IPS-18c (cell line): ENCODE measurements around the gene ANKS3.
A peak's percentile ranks its signal among the peaks of the same experiment; 100 is the strongest.

Experiments
- H3K4me3 ChIP-seq: 2 replicates; pipeline ENCODE4 v1.7.0; 2013; ENCODE audit warnings: low read depth, mild to moderate bottlenecking, low read length, moderate library complexity; ENCODE audit not compliant: insufficient read depth
- H3K9me3 ChIP-seq: one replicate; pipeline ENCODE4 v1.6.1; 2013; ENCODE audit warnings: mild to moderate bottlenecking, low read length, moderate library complexity; ENCODE audit not compliant: control insufficient read depth, insufficient read depth

The ANKS3 gene

DNA sequence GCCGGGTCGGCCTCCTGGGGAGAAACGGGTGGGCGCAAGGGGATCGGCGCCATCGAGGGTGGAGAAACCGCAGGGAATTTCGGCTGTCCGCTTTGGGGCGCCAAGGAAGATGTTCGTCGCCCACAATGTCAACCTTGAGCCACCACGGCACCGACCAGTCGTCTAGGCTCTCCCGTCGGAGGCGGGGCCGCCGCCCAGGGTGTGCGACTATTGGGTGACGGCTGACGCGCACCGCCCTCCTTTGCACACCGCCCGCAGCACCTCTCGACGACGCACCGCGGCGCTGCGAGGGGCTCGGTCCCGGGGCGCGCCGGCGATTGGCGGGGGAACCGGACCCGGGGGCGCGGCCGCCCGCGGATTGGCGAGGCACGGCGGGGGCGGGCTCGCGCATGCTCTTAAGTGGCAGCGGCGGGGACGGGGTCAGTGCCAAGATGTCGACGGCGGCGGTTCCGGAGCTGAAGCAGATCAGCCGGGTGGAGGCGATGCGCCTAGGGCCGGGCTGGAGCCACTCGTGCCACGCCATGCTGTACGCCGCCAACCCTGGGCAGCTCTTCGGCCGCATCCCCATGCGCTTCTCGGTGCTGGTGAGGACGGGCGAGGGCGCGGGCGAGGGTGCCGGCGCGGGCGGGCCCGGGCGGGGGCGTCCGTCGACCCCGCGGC, 40.6 kb downstream of the ANKS3 start, which contains the start of gene NUDT16L1:
TSS of gene NUDT16L1 (plus strand) at position 267 of the 660 bp plus-strand sequence. CDS start at position 432, 165 bp downstream.
- Histone ChIP-seq H3K9me3 (no peaks in the 10 kb centered on the region), H3K4me3 (peak within 1 kb of the TSS; percentile 98)

DNA sequence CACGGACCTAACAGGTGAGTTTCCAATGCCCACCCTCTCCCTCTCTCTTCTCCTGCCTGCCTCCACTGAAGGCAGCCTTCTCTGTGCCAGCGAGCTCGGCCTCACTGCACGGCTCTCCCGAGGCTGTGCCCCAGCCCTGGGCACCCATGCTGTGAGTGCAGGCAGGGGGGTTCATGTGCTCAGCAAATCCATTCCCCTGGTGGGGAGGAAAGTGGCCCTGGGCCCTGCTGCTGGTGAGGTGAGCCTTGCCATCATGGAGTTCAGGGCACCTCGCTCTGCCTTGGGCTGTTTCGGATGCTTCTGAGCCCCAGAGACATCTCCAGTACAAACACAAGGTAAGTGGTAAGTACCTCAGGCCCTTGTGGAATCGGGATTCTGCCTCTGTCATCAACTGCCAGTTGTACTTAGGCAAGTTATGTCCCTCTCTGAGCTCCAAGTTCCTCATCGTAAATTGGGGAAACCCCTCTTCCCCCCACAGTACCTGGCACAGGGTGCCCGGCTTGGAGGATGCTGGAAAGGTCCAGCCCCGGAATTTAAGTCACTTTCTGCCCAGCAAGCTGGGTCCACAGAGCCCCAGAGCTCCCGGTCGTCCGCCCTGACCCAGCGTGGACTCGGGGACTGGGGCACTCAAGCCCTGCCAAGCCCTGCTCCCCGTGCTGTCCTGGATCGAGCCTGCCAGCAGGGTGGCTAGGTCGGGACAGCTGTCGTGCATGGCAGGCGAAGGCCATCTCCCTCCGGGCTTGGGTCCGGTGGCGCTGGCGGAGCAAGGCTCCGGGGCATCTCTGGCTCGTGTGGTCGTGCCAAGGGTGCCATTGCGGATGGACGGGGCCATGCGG, 41.4 kb downstream of the ANKS3 start:
- Histone ChIP-seq H3K9me3 (no peaks in the 10 kb centered on the region), H3K4me3 (peak overlapping the region; percentile 56)

DNA sequence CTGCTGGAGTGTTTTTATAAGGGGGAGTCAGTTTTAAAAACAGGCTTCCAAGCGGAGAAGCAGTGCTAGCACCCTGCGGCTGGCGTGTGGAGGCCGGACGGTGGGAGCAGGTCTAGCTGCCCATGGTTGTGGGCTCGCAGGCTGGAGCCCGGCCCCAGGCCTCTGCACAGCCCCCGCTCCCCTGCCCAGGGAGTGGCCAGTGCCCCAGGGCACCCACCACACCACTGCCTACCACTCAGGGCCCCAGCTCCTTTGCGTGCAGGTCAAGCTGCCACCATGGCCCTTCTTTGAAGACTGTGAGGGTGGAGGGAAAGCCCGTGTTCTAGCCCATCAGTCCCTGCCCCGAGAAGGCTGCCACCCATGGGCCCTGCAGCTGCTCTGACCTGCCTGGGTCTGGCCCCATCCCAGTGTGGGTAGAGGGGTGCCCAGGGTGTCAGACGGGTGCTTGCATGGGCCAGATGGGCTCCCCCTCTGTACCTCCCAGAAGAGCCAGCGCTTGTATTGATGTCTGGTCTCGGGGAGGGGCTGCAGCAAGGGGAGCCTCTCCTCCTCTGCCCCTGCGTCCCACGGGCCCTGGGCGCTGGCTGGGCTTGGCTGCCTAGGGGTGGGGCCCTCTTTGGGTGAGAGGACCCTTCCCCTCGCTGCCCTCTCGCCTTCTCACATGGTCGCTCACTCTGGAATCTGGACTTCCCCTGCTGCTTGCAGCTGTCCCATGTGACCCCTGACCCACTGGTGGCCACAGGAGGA, 42.2 kb downstream of the ANKS3 start:
- no peak overlapping the region for H3K4me3 ChIP-seq

DNA sequence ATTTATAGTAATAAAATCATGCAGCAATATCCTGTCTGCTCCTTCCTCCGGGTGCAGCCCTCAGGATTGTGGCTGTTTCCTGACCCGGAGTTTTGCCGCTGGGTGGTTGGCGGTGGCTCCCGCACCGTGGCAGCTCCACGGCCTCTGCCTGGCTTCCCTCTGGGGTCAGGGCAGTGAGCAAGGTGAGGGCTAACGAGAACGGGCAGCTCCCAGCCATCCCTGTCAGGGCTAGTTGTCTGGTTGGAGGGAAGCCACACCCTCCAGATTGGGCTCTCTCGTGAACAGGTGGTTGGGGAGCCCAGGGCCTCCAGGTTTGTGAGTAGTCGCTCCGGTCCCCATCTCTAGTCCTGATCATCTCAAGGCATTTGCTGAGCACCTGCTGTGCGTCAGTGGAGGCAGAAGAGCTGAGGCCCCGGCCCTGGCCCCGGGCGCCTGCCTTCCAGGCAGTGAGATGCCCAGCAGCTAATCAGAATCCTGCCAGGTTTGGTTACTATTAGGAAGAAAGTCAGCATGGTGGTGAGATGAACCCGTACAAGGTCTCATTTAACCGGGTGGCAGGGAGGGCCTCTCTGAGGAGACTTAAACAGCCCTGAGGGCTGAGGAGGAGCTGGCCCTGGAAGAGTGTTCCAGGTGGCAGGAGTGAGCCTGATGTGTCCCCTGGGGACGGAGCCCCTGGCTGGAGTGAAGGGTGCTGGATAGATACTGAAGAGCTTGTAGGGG, 43.0 kb downstream of the ANKS3 start:
- Histone ChIP-seq H3K4me3 (no peak overlapping the region), H3K9me3 (peaks cover 2% of the 10 kb centered on the region)

More for the DNA sequence above, 42.2 kb downstream of the ANKS3 start:
- peaks cover 2% of the 10 kb centered on the region for H3K9me3 ChIP-seq

DNA sequence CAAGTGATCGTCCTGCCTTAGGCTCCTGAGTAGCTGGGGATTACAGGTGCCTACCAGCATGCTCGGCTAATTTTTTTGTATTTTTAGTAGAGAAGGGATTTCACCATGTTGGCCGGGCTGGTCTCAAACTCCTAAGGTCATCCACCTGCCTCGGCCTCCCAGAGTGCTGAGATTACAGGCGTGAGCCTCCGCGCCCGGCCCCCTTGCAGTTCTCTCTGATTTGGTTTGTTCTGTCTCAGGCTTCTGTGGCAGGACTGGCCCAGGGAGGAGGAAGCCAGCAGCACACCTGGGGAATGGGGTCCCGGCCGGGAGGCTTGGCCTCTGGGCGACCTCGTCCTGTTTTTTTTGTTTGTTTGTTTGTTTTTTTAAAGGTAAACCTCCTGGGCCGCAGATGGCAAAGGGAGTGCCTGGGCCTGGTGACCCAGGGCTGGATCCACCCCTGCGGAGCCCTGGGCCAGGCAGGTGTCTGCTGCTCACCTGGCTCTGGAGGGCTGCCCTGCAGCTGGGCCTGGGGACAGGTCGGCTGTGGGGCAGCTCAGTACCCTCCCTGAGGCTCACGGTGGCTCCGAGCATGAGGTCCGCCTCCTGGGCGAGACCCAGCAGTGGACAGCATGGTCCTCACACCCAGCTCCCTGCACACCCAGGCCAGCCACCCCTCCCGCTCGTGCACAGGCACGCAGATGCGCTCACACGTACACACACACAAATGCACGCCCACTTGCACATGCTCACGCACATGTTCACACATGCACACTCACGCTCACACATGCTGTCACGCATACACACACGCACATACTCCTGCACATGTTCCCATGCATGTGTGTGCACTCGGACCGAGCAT, 44.0 kb downstream of the ANKS3 start:
- no peak overlapping the region for H3K4me3 ChIP-seq
- peaks cover 2% of the 10 kb centered on the region for H3K9me3 ChIP-seq

DNA sequence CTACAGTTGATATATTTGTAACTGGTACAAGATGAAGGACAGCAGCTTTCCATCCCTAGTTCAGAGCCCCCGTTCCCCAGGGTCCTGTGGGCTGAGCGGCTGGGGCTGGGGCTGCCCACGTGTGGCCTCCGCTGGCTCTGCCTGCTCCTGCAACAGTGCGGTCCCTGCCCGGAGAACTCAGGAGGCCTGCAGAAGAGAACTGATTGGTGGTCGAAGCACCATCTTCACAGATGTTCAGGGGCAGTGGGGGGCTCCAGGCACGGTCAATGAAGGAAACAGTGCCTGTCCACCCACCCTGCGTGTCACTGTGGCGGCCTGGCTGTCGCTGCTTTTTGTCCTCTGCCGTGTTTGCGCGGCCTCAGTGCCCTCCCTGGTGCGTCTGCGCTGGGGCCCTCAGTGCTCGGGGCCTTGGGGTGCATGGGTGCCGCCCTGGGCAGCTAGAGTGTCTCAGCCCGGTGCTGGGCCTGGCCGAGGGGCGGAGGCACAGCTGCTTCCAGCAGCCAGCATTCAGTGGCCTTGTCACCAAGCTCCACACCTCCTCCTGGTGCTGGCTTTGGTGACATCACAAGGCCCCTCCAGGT, 44.9 kb downstream of the ANKS3 start:
- no peak overlapping the region for H3K4me3 ChIP-seq
- H3K9me3 ChIP-seq, result peaks cover 2% of the 10 kb centered on the region

DNA sequence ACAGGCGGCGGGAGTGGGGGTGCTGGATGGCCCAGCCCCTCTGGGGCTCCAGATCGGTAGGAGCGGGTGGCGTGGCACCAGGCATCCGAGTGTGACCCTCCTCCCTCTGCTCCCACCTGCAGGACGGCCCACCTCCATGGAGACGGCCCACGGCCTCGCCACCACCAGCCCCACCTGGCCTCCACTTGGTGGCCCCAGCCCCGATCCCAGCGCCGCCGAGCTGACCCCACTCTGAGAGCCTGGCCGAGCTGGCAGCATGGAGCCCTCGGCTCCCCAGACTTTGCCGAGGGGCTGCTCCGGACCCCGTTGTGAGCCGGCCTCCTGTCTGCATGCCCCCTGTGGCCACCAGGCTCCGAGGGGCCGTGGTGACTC, 45.4 kb downstream of the ANKS3 start:
- no peak overlapping the region for H3K4me3 ChIP-seq
- H3K9me3 ChIP-seq, result peaks cover 2% of the 10 kb centered on the region

DNA sequence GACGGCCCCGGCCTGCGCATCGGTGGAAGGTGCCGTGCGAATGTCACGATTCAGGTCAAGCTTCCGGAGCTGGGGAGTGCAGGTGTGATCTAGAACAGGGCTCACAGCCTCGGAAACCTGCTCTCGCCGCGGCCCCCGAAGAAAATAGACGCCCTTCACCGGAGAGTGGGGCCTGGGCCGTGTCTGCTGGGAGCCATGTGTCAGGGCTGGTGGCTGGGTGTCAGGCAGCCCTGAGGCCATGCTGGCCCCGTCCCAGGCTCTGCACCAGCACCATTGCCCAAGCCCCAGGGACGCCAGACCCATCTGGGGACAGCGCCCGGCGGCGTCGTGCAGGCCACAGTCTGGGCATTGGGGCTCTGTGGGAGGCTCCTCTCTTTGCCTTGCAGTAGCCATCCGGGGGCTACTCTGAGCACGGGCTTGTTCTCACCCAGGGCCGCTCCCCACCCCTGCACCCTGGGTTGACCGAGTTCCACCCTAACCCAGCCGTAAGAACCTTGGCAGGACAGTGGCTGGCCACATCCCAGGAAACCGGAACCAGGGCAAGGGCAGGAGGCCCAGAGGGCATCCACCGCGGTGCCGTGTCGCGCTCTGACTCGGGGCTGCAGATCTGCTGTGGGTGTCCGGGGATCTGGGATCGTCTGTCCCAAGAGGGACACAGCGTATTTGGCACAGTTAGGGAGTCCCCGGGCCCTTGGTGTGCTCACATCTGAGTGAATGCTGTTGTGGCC, 46.0 kb downstream of the ANKS3 start:
- peaks cover 2% of the 10 kb centered on the region for H3K9me3 ChIP-seq
- no peak overlapping the region for H3K4me3 ChIP-seq

DNA sequence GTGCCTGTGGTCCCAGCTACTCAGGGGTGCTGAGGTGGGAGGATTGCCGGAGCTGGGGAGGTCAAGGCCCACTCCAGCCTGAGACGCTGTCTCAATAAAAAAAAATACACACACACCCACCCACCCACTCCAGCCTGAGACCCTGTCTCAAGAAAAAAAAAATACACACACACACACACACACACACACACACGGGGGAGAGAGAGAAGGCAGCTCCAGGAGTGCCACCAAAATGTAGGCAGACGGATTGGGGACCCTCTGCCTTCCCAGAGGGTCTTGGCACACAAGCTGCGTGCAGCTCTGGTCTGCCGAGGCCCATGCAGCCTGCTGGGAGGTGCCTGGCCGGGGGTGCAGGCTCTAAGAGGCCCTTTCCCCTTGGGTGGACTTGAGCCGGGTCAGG, 46.7 kb downstream of the ANKS3 start:
- H3K9me3 ChIP-seq, result peaks cover 2% of the 10 kb centered on the region
- no peak overlapping the region for H3K4me3 ChIP-seq

DNA sequence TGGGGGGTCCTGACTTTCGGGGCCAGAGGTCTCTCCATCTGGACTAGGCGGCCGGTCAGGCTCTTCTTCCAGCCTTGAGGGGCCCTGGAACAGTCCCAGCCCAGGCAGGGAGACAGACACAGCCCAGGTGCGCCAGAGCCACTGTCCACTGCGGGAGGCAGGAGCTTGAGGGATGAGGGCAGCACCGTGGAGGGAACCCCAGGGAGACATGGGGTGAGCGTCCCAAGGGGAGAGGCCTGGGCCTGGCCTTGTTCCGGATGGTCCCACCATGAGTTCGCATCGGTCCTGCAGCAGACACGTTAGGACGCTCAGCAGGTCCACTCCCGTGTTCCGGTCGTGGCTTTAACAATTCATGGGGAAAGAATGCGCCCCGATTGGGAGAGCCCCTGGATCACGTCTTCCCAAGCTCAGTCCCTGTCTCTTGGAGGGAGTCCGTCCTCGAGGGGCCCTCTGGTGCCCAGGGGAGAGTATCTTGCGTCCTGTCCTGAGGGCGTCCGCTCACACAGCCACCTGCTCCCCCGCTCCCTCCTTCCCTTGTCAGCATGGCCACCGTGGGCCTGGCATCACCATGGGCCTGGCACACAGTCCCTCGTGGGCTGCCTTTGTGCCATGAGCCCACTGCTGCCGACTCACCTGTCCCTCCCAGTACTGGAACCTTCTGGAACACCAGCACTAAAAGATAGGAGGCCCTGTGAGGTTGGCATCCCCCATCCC, 47.4 kb downstream of the ANKS3 start:
- H3K9me3 ChIP-seq, result peaks cover 2% of the 10 kb centered on the region
- H3K4me3 ChIP-seq, result no peak overlapping the region

DNA sequence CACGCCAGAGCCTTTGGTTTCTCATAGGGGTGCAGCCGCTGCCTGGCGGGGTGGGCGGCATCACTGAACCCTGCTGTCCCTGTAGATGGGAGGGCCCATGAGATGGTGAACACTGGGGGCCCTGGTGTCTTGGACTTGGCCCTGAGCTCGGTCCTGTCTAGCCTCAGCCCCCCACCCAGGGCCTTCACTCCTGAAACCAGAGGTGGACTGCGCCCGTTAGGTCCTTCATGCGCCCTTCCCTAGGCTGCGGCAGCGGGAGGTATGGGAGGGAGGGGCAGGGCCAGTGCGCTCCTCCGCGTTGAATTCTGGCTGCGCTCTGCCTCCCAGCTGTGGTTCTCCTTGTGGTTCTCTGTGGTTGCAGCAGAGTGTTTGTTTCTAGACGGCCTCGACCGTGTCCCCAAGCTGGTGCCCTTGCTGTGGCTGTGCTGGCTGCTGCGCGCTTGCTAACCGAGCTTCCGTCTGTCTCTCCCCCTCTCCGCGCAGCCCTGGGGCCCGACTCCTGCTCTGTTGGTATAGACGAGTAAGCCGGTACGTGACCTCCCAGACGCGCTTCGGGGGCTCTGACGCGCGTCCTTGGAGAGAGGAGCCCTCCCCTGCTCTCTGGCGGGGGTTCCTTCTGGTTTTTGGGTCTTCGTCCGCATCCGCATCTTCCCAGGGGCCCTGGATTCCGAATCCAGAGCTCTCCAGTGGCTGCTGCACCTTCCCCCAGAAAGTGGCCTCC, 48.1 kb downstream of the ANKS3 start:
- H3K4me3 ChIP-seq, result no peak overlapping the region

DNA sequence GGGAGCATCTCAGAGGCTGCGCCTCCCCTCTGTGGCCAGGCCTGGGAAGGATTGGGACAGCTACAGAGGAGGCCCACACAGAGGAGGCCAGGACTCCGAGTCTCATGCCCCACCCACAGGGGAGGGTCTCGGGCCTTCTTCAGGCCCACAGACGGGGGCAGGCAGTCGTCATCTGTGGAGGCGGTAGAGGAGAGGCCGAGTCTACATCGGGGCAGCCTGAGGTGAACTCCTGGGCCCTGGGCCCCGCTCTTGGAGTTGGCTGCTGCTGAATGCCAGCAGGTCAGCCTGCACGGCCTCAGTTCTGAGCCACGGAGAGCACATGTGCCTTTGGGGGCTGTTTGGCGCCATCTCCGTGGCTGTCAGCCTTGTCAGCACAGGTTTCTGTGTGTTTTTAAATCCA, 48.8 kb downstream of the ANKS3 start:
- Histone ChIP-seq H3K4me3 (no peak overlapping the region), H3K9me3 (peaks cover 2% of the 10 kb centered on the region)

More for the DNA sequence above, 48.1 kb downstream of the ANKS3 start:
- H3K9me3 ChIP-seq, result peaks cover 2% of the 10 kb centered on the region

DNA sequence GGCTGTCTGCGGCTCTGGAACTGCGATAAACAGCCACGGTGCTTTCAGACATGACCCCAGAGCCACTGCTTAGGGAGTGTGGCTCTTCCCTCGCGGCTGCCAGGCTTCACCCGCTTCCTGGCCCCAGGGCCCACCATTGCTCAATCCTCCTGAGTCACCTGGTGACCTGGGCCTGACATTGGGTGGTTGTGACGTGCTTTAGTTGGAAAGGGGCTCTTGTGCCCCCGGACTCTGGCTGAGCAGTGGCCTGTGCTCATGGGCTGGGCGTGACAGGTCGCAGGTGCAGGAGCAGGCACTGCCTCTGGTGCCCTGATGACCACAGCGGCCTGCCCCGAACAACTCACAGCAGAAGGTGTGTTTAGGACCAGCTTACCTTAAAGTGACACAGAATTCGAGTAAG, 49.3 kb downstream of the ANKS3 start:
- Histone ChIP-seq H3K9me3 (peaks cover 2% of the 10 kb centered on the region), H3K4me3 (no peak overlapping the region)

DNA sequence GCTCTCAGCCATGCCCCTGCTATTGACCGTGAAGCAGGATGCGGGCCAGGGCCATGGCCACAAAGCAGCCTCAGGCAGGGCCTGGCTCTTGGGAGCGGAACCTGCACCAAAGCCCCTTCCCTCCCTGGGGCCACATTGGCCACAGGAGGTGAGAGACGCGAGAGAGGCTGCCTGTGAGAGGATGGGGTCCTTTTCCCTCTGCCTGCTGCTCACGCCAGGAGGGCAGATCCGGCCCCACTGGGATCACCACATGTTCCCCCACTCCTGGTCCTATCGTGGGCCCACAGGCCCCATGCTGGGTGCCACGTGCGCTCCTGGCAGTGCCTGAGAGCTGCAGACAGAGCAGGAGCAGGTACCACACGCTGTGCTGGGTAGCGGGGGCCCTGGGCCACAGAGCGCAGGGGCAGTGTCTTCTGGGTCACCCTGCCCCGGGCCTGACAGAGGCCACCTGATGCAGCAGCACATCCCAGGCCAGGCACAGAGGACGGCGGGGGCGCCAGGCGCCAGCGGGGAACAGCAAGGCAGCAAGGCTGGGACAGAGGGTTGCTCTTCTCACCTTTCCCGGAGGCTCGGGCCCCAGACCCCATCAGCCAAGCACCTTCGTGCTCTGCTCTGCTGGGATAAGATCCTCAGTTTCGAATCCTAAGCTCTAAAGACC, 49.9 kb downstream of the ANKS3 start:
- H3K4me3 ChIP-seq, result no peak overlapping the region; the same call in 1 of the 2 replicates

More for the DNA sequence above, 49.9 kb downstream of the ANKS3 start:
- peaks cover 2% of the 10 kb centered on the region for H3K9me3 ChIP-seq
